GM21447 (cell line): Measurements from ENCODE around the gene KCNK17.
"Not testable (repeated sequence)": the region's sequence is repeated elsewhere in the genome, so short reads cannot be mapped to it uniquely, and the experiment has no call there.

Experiments used
- ATAC-seq: cut with Tn5 transposase; IDR thresholded peaks from one replicate; pipeline ENCODE4 v1.9.1; 2021; ENCODE audit not compliant: unreplicated experiment

KCNK17 gene

DNA sequence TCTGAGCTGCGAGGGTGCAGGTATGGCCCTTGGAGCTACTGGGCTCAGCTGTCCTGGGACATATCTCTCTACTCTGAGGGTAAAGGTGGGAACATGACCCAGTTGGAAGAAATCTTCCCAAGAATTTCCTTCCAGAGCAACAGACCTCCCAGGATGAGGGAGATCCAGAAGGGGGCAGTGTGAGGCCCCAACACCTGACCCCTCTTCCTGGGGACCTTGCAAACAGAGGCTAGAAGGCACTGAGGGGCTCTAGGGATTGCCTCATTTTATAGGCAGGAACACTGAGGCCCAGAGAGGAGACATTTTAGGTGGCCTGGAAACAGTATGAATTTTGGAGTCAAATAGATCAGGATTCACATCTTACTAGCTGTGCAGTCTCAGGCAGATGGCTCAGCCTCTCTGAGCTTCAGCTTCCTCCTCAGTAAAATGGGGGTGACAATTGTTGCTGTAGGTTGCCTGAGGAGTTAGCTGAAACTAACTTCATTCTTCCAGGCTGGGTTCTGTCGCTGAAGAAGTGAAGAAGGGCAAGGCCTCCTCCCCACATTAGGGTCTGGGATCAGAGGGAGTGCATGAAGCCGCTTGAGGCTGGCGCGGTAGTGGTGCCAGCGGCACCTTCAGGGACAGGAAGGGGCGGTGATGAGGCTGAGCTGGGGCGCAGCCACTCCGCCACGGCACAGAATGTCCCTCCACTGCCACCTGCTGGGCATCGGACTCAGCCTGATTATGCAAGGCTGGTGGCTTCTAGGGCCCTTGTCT is 11.4 kb downstream of the KCNK17 start:
- ATAC-seq: peak; percentile 83

DNA sequence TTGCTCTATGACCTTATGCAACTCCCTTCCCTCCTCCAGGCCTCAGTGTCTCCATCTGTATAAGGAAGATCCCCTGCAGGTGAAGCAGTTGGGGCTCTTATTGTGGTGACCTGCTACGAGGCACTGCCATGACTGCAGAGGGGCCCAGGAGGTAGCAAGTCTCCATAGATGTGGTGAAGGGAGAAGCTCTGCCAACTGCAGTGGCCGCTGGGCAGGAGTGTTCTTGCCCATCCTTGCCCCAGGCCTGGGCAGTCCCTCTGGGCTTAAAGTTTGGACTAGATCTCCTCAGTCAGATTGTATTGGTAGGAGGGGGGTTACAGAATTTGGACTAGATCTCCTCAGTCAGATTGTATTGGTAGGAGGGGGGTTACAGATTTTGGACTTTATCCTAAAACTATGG is 12.2 kb downstream of the KCNK17 start:
- ATAC-seq: no peak

DNA sequence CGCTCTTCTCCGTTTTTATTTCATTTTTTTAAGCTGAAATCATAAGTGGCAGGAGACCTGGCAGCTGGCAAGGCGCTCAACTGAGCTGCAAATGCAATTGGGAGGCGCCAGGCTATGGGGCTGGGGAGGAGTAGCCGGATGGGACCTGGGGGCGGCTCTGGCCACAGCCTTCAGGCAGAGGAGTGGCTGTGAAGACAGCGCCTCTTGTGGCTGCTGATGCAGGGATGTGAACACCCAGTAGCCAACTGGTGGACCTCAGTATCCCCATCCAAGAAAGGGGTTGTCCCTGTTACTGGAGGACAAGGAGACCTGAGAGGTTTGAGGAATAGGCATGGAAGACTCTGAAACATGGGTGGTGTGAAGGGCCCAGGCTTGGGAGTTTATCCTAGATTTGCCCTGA is 12.6 kb downstream of the KCNK17 start:
- ATAC-seq: no peak

DNA sequence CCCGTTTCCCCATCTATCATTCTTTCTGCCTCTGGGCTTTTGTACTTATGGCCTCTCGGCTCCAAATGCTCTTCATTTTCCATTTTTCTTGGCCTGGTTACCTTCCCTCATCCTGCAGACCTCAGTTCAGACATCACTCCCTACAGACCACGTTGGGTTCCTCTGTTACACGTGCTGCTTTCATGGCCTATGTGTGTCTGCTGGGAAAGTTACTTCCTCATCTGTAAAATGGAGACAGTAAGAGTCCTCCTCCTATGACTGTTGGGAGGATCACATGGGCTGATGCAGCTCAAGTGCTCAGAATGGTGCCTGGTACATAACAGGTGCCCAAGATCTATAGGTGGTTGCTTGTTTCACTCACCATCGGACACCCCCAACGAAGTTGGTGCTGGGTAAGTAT is 13.5 kb downstream of the KCNK17 start:
- ATAC-seq: no peak

DNA sequence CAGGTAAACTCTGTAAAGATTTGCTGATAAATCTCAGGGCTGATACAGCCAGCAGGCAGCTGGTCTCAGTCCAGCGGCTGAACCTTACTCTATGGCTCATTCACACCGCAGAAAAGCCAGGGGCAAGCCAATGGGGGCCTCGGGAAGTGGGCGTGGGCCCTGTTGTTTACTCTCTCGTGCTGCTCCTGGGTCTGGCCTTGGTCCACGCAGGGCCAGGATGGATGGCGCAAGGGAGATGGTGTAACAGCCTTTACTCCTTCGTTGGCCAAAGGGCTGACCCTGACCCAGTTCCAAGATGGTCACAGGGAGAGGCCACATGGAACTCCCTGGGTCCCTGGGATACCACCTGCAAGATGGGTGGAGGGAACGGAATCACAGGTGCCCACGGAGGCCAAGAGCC is 16.2 kb downstream of the KCNK17 start:
- no peak for ATAC-seq

GRCh38 chr6:39296745-39297640 is 17.2 kb downstream of the KCNK17 start:
- ATAC-seq: no peak

DNA sequence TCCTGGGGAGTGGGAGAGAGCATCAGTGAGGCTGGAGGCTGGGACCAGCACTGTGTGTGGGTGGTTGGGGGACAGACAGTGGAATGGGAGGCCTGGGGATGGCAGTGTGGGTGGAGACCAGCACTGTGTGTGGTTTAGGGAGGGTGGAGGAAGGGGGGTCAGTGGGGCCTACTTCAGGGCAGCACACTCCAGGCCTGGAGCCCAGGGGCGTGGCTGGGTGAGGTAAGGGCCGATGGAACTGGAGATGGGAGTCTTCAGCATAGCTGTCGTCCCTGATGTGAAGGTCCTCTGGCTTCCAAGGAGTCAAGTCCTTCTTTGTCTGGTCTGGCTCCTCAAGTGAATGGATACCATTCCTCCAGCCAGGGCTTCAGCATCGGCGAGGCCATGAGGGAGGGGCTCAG is 18.6 kb downstream of the KCNK17 start:
- no peak for ATAC-seq

- no peak for ATAC-seq
Measured at GRCh38 chr6:39294899-39295298, 19.3 kb downstream of the KCNK17 start.

- ATAC-seq: no peak
Measured at GRCh38 chr6:39294133-39294532, 20.1 kb downstream of the KCNK17 start.

GRCh38 chr6:39292637-39293036 is 21.6 kb downstream of the KCNK17 start:
- no peak for ATAC-seq

- no peak for ATAC-seq
Measured at GRCh38 chr6:39289490-39289889, 24.7 kb downstream of the KCNK17 start.

GRCh38 chr6:39287601-39288000 is 26.6 kb downstream of the KCNK17 start:
- ATAC-seq: no peak

DNA sequence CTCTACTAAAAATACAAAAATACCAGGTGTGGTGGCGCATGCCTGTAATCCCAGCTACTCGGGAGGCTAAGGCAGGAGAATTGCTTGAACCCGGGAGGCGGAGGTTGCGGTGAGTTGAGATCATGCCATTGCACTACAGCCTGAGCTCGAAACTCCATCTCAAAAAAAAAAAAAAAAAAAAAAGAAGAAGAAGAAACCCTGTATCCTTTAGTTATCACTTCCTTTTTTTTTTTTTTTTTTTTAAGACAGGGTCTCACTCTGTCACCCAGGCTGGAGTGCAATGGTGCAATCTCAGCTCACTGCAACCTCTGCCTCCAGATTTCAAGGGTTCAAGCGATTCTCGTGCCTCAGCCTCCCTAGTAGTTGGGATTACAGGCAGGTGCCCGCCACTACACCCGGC is 27.6 kb downstream of the KCNK17 start:
- not testable (repeated sequence) for ATAC-seq

DNA sequence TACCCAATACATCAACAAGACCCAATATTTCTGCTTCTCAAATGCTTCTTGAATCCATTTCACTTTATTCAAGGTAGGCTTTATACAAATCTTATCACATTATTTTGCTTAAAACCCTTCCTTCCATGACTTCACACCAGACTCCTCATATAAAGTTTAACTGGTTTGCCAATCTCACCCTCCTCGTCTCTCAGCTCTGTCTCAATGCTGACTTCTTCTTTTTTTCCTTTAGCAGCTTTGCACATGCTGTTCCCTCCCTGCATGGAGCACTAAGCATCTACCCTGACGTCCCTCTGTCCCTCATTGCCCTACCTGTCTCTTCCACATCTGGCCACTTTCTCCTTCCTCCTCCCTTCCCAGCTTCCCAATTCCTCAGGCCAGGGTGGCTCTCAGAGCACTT is 31.4 kb downstream of the KCNK17 start:
- ATAC-seq: no peak

DNA sequence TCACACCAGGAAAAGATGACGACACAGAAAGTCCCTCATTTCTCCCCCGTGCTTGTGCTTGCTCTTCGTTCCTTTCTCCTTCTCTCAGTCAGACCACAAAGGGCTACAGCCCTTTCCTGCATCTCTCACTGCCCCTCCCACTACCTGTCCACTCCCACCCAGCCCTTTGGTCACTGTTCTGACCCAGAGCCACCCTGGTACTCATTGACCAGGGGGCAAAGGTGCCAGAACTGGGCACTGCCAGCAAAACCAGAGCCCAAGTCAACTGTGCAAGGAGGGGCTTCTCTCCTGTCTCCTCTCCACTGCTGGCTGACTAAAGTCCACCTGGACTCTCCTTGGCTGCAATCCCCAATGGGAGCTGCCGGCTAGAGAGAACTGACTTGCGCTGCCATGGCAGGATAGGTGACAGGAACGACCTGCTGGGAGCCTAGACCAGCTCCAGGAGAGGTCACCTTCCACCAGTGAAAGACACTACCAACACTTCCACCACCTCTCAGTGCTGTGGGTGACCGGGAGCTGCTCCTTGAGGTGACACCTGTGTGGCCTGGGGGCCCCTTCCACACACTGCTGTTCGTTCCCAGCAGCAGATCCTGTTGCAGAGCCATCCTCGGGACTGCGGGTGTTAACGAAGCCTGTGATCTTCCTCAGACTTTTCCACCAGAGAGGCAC is 32.8 kb downstream of the KCNK17 start:
- no peak for ATAC-seq

GRCh38 chr6:39280247-39280731 is 33.9 kb downstream of the KCNK17 start:
- ATAC-seq: no peak

GRCh38 chr6:39279539-39279938 is 34.7 kb downstream of the KCNK17 start:
- ATAC-seq: no peak

GRCh38 chr6:39276379-39276995 is 37.7 kb downstream of the KCNK17 start:
- no peak for ATAC-seq

GRCh38 chr6:39274903-39275302 is 39.3 kb downstream of the KCNK17 start:
- ATAC-seq: no peak

GRCh38 chr6:39274471-39274870 is 39.7 kb downstream of the KCNK17 start:
- no peak for ATAC-seq

DNA sequence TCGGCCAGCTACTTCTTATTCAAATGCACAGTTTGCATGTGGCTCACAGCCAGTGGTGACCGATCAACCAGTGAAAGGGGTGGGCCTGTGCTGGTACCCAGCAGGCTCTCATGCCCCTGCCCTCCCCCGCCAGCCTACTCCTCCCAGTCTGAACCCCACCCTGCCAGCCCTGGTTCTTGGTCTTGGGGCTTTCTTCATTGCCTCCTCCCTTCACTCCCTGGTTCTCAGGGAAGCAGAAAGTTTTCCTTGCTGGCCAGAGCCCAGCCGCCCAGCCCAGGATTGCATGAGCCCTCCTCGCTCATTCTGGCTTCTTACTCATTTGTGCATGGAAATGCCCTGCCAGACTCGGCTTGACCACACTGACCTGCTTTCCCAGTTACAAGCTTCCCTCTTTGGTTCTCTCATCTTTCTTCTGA is 40.8 kb downstream of the KCNK17 start:
- ATAC-seq: no peak
